GM08714 (cell line): ENCODE data around the gene NOD2.

Experiments
- H3K4me3 ChIP-seq: fragments of 200-500 bp; sonication (Bioruptor generic); 2 replicates; pipeline ENCODE4 v1.5.1; 2014; ENCODE audit warnings: mild to moderate bottlenecking, low read length, inconsistent platforms
- ZNF274 ChIP-seq: IDR thresholded peaks from 2 replicates; pipeline ENCODE4 v1.6.1; 2012; ENCODE audit warnings: mild to moderate bottlenecking, low read depth, low read length

NOD2 gene

DNA sequence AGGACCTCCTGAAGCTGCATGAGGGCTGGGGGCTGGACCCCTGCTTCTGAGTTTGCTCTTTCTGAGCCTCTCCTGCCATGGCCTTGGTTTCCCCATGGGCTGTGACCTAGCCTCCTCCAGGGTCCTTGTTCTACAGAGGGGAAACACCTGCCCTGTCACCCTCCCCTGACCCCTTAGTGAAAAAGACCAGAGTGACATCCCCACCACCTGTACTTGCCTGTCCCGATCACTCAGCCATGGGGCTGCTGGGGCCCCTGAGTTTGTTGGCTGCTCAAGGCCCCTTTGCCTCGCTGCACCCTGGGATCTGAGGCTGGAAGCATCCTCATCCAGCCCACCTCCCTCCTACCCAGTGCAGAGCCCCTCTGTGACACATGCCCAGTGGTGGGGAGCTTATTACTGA is 800 bp downstream of the NOD2 start:
- TF ChIP-seq ZNF274 = no peak
- H3K4me3 ChIP-seq = peak overlapping the region; percentile 77; the same call in 1 of the 2 replicates

- no peak for TF ChIP-seq ZNF274
- H3K4me3 ChIP-seq = no peak overlapping the region; the same call in 1 of the 2 replicates
Measured at GRCh38 chr16:50695017-50696000, 1.9 kb downstream of the NOD2 start.

GRCh38 chr16:50696126-50696525 is 2.7 kb downstream of the NOD2 start:
- H3K4me3 ChIP-seq = no peak overlapping the region; the same call in 1 of the 2 replicates
- TF ChIP-seq ZNF274 = no peak

- H3K4me3 ChIP-seq = no peak overlapping the region; the same call in 1 of the 2 replicates
Measured at GRCh38 chr16:50696575-50697420, 3.4 kb downstream of the NOD2 start.

DNA sequence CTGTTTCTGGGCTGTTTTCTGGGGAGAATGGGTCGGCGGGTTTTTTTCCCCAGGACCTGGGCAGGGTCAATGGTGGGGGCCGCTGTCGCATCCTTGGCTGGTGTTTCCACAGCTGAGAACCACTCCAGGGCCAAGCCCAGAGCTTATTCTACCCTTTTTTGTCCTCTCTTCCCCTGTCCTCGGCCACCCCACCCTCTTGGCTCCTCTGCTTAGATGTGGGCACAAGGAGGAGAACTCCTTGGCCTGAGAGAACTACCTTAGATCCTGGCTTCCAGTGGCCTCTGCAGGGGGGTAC is 4.0 kb downstream of the NOD2 start:
- no peak for TF ChIP-seq ZNF274
- H3K4me3 ChIP-seq = peak overlapping the region; percentile 50; the same call in 1 of the 2 replicates

More at GRCh38 chr16:50696575-50697420, 3.4 kb downstream of the NOD2 start:
- no peak for TF ChIP-seq ZNF274

DNA sequence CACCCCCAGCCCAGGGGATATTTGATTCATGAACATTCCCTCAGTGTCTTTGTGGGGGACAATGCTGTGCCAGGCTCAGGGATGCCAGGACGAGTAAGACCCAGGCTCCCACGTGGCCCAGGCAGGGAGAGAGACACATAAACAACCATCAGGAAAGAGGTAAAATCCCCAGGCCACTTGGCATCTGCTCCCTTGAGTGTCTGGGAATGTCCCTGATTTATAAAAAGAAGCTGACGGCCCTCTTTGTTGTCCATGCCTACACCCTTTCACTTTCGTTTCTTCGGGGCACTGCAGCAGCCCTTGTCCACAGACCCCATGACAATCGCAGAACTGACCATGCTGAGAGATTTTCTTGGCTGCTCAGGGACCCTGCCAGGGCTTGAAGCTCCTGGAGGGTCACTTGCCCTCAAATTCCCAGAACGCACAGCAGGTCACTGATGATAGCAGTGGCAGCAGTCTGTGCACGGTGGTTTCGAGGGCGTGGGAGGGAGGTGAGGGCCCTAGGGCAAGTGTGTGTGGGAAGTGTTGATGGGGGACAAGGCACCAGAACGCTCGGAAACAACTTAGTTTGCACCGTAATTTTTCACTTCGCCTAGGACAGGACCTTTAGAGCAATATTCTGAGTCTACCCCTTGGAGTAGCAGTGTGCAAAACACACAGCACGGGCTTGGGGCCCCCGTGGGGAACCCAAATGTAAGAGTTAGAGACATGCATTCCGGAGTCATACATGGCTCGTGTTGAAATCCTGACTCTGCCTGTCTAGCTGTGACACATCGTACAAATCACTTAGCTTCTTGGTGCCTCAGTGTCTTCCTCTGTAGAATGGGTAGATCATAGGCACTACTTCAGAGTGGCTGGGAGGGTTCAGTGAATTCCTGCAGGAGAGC is 4.7 kb downstream of the NOD2 start:
- peak overlapping the region; percentile 50; the same call in 1 of the 2 replicates for H3K4me3 ChIP-seq
- no peak for TF ChIP-seq ZNF274

- no peak for TF ChIP-seq ZNF274
- no peak overlapping the region for H3K4me3 ChIP-seq
Measured at GRCh38 chr16:50699326-50700159, 6.1 kb downstream of the NOD2 start.

DNA sequence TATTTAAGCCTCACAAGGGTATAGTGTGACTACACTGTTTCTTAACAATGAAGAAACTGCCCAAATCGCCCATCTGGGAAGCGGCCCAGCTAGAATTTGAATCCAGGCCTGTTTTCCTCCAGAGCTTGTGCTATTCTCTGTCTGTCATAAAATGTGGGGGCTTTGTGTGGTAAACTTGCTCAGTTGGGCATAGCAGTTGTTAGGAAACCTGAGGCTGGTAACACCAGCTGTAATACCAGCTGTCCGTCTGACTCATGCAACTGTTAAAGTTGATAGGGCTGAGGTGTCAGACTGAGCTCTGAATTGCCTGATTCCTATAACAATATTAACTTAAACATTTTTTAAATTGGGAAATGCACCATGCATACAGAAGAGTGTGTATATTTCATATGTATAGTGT is 9.3 kb downstream of the NOD2 start:
- H3K4me3 ChIP-seq = no peak overlapping the region
- TF ChIP-seq ZNF274 = no peak

- H3K4me3 ChIP-seq = no peak overlapping the region
- TF ChIP-seq ZNF274 = no peak
Measured at GRCh38 chr16:50704245-50704644, 10.8 kb downstream of the NOD2 start.

GRCh38 chr16:50705436-50706110 is 12.2 kb downstream of the NOD2 start:
- no peak overlapping the region for H3K4me3 ChIP-seq
- no peak for TF ChIP-seq ZNF274

GRCh38 chr16:50706250-50706649 is 12.8 kb downstream of the NOD2 start:
- no peak for TF ChIP-seq ZNF274

DNA sequence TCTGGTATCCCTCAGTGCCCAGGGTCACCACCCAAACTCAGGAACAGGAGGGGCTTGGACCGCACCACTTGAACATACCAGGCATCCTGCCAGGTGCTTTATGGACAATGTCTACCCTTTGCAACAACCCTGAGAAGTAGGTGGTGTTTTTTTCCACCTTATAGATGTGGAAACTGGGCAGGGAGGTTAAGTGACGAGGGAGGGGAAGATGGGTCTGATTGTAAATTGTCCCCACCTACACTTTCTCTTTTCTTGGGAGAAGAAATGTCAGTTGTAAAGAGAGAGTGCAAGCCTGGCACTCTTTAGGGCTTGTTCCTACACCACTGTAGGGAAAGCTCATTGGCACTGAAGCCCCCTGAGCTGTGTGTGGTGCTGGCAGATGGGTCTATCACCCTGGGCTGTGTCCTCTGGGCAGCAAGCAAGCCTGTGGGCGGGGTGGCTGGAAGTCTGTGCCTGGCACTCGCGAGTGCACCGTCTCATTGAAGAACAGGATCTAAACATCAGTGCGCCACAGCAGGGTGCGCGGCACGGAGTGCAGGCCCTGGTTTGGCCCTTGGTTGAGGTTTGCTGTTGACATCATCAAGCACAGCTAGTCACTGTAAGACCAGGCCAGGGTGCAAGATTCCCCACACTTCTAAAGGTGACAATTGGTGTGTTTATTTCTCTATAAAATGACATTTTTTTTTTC is 15.1 kb downstream of the NOD2 start:
- no peak overlapping the region for H3K4me3 ChIP-seq
- TF ChIP-seq ZNF274 = no peak

More at GRCh38 chr16:50706250-50706649, 12.8 kb downstream of the NOD2 start:
- no peak overlapping the region for H3K4me3 ChIP-seq
